ENCODE results near the gene MAP6D1.

DNA sequence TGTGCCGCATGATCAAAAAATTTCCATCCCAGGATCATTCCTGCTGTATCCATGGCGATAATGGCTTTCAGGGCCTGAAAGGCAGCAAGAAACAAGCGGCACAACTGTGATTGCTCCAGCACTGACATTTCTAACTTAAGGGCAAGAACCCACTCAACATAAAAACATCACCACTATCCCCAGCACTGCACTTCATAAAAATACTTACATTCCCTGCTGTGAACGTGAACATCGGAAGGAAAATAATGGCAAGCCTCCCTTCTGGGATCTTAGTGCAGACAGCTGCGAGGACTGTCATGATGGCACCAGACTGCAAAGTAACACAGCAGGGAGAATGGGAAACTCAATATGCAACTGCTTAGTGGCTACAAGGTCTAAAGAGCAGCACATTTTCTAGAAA is 8.1 kb upstream of the MAP6D1 start:
- TF ChIP-seq POLR2A (IDR thresholded peaks at IDR 0.05), result no peak
- TF ChIP-seq, protein P1, sequence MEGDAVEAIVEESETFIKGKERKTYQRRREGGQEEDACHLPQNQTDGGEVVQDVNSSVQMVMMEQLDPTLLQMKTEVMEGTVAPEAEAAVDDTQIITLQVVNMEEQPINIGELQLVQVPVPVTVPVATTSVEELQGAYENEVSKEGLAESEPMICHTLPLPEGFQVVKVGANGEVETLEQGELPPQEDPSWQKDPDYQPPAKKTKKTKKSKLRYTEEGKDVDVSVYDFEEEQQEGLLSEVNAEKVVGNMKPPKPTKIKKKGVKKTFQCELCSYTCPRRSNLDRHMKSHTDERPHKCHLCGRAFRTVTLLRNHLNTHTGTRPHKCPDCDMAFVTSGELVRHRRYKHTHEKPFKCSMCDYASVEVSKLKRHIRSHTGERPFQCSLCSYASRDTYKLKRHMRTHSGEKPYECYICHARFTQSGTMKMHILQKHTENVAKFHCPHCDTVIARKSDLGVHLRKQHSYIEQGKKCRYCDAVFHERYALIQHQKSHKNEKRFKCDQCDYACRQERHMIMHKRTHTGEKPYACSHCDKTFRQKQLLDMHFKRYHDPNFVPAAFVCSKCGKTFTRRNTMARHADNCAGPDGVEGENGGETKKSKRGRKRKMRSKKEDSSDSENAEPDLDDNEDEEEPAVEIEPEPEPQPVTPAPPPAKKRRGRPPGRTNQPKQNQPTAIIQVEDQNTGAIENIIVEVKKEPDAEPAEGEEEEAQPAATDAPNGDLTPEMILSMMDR (IDR thresholded peaks at IDR 0.05), result no peak

All from adrenal gland (tissue), 5 donors.